Neural progenitor cell (in vitro differentiated cells): ENCODE measurements around the gene RTN4RL1. TPM values are rescaled to one million over a fixed set of nuclear protein-coding genes. Genes with fewer than 3 reads are reported as not detected.

Experiments used
- DNase-seq: peaks from one replicate; pipeline ENCODE4 v3.0.0-alpha.2; 2016; ENCODE audit warnings: low spot score
- H2AFZ ChIP-seq: fragments of 200-600 bp; sonication (generic); replicated peaks from 2 replicates; pipeline ENCODE4 v1.6.1; 2016; ENCODE audit warnings: antibody characterized with exemption
- H3F3A ChIP-seq: fragments of 200-600 bp; sonication (generic); 2 replicates; pipeline ENCODE4 v1.6.1; 2016; ENCODE audit warnings: antibody characterized with exemption, low read depth
- H3K27ac ChIP-seq: fragments of 200-600 bp; sonication (generic); 2 replicates; pipeline ENCODE4 v1.5.1; 2016; ENCODE audit warnings: mild to moderate bottlenecking
- H3K27me3 ChIP-seq: fragments of 200-600 bp; sonication (generic); 2 replicates; pipeline ENCODE4 v1.6.1; 2016; ENCODE audit warnings: mild to moderate bottlenecking, moderate library complexity
- H3K36me3 ChIP-seq: fragments of 200-600 bp; sonication (generic); 2 replicates; pipeline ENCODE4 v1.5.1; 2016
- H3K4me1 ChIP-seq: fragments of 200-600 bp; sonication (generic); 2 replicates; pipeline ENCODE4 v1.6.1; 2016; ENCODE audit warnings: mixed run types
- H3K4me2 ChIP-seq: fragments of 200-600 bp; sonication (generic); 2 replicates; pipeline ENCODE4 v1.6.1; 2016
- H3K4me3 ChIP-seq: fragments of 200-600 bp; sonication (generic); 2 replicates; pipeline ENCODE4 v1.5.1; 2016
- H3K79me2 ChIP-seq: fragments of 200-600 bp; sonication (generic); 2 replicates; pipeline ENCODE4 v1.6.1; 2016; ENCODE audit warnings: low read depth
- H3K9ac ChIP-seq: fragments of 200-600 bp; sonication (generic); 2 replicates; pipeline ENCODE4 v1.6.1; 2016
- H3K9me3 ChIP-seq: fragments of 200-600 bp; sonication (generic); 2 replicates; pipeline ENCODE4 v1.5.1; 2016; ENCODE audit warnings: low read depth
- H4K20me1 ChIP-seq: fragments of 200-600 bp; sonication (generic); 2 replicates; pipeline ENCODE4 v1.6.1; 2016; ENCODE audit warnings: low read depth
- H3K27ac Mint-ChIP-seq: 3 replicates; pipeline ENCODE4 v1.8.0; 2021; ENCODE audit warnings: mixed read lengths
- H3K27me3 Mint-ChIP-seq: 2 replicates; pipeline ENCODE4 v1.8.0; 2022; ENCODE audit warnings: low read depth, mild to moderate bottlenecking, inconsistent platforms, moderate library complexity, mixed read lengths; ENCODE audit not compliant: insufficient read depth
- H3K36me3 Mint-ChIP-seq: 3 replicates; pipeline ENCODE4 v1.8.0; 2021; ENCODE audit warnings: mixed read lengths
- H3K4me1 Mint-ChIP-seq: 3 replicates; pipeline ENCODE4 v1.8.0; 2021; ENCODE audit warnings: mixed read lengths
- H3K4me3 Mint-ChIP-seq: 3 replicates; pipeline ENCODE4 v1.8.0; 2021; ENCODE audit warnings: mild to moderate bottlenecking, moderate library complexity, mixed read lengths
- H3K9me3 Mint-ChIP-seq: 3 replicates; pipeline ENCODE4 v1.8.0; 2020; ENCODE audit warnings: mixed read lengths
- EZH2 ChIP-seq: fragments of 200-600 bp; sonication (generic); IDR thresholded peaks from 2 replicates; pipeline ENCODE4 v1.6.1; 2017; ENCODE audit warnings: antibody characterized with exemption, mild to moderate bottlenecking, moderate library complexity
- EZH2phosphoT487 ChIP-seq: fragments of 200-600 bp; sonication (generic); IDR thresholded peaks from 2 replicates; pipeline ENCODE4 v1.6.1; 2017; ENCODE audit warnings: antibody characterized with exemption
- total RNA-seq: library from RNA; depleted of rRNA; stranded (reverse); fragments of >200 nt; gene quantifications from 2 replicates; pipeline ENCODE4 v1.2.3, GENCODE V29; 2015; ENCODE audit warnings: low replicate concordance
- TF ChIP-seq, protein P1 (sequence below): fragments of 200-600 bp; sonication (generic); IDR thresholded peaks from 2 replicates; pipeline ENCODE4 v1.5.1; 2017; ENCODE audit warnings: antibody characterized with exemption, mild to moderate bottlenecking

The RTN4RL1 gene
- total RNA-seq, 1 donor from 2014 or later: 3.4 TPM

DNA sequence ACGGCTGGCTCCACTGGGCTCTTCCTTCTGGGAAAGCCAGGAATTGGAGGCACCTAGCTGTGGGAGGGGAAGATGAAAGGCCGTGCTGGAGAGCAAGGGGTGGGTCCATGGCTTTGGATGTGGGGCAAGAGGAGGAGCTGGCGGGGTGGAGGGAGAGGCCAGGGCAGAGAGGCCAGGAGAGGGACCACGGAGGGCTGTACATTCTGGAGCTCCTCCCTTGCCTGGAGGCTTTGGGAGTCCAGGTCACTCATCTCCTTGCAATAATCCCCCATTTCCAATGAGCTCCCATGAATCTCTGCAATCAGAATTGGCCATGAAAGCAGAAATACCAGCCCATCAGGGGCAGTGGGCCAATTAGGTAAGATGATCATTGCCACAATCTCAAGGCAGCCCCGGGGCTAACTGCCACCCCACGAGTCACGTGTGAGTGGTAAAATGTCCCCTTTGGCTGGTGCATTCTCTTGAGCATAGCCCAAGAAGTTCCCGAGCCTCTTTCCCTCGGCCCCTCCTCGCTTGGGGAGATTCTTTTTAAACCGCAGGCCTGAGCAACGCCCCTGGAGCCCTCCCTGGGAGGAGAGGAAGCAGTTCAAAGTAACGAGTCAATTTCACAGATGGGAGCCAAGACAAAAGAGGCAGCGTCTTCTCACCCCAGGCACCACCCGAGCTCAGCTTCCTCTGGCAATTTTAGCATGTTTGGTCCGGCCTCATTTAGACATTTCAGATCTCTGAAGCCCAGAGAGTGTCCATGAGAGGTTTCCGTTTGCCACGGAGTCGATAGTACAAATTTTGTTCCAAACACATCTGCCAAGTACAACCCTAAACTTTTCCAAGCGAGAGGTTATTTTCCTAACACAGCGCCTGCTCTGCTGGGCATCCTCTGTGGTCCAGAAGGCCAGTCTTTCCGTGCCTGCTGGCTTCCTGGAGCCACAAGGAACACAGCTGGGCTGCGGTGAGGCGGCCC, 13.4 kb downstream of the RTN4RL1 start:
- Histone ChIP-seq H3K27ac (no peak overlapping the region), H2AFZ (no peak overlapping the region), H3K4me2 (peak overlapping the region; percentile 63), H3K4me3 (peak overlapping the region; percentile 1), H3K9ac (no peak overlapping the region), H3K36me3 (no peaks in the 10 kb centered on the region), H3F3A (peaks cover 15% of the 10 kb centered on the region), H3K4me1 (peaks cover 12% of the 10 kb centered on the region), H3K27me3 (peaks cover 49% of the 10 kb centered on the region), H3K9me3 (no peaks in the 10 kb centered on the region), H3K79me2 (no peaks in the 10 kb centered on the region), H4K20me1 (peaks cover 12% of the 10 kb centered on the region)
- TF ChIP-seq, protein P1, sequence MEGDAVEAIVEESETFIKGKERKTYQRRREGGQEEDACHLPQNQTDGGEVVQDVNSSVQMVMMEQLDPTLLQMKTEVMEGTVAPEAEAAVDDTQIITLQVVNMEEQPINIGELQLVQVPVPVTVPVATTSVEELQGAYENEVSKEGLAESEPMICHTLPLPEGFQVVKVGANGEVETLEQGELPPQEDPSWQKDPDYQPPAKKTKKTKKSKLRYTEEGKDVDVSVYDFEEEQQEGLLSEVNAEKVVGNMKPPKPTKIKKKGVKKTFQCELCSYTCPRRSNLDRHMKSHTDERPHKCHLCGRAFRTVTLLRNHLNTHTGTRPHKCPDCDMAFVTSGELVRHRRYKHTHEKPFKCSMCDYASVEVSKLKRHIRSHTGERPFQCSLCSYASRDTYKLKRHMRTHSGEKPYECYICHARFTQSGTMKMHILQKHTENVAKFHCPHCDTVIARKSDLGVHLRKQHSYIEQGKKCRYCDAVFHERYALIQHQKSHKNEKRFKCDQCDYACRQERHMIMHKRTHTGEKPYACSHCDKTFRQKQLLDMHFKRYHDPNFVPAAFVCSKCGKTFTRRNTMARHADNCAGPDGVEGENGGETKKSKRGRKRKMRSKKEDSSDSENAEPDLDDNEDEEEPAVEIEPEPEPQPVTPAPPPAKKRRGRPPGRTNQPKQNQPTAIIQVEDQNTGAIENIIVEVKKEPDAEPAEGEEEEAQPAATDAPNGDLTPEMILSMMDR: no peak
- no peak for TF ChIP-seq EZH2phosphoT487
- no peak for TF ChIP-seq EZH2
- H3K36me3 Mint-ChIP-seq: no peaks in the 10 kb centered on the region
- no peaks in the 10 kb centered on the region for H3K9me3 Mint-ChIP-seq
- DNase-seq: peak; percentile 55
- peak overlapping the region; percentile 59 for H3K27ac Mint-ChIP-seq
- peak overlapping the region; percentile 71 for H3K4me3 Mint-ChIP-seq
- H3K27me3 Mint-ChIP-seq: peaks cover 16% of the 10 kb centered on the region
- H3K4me1 Mint-ChIP-seq: peaks cover 35% of the 10 kb centered on the region

DNA sequence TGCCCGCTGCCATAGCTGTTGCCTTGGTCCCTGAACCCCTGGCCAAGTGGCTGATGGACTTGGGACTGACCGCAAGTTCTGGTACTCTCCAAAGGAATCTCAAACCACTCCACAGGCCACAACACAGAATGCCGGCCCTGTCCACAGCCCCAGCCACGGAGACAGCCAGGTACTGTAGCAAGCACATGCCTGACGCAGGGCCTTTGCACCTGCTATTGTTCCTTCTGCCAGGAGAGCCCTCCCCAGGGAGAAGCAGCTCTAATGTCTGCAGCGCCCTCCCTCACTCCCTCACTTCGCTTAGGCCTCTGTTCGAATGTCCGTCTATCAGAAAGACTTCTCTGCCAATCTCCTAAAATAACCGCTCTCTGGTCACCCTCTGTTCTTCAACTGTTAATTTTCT, 15.4 kb downstream of the RTN4RL1 start:
- DNase-seq: no peak

DNA sequence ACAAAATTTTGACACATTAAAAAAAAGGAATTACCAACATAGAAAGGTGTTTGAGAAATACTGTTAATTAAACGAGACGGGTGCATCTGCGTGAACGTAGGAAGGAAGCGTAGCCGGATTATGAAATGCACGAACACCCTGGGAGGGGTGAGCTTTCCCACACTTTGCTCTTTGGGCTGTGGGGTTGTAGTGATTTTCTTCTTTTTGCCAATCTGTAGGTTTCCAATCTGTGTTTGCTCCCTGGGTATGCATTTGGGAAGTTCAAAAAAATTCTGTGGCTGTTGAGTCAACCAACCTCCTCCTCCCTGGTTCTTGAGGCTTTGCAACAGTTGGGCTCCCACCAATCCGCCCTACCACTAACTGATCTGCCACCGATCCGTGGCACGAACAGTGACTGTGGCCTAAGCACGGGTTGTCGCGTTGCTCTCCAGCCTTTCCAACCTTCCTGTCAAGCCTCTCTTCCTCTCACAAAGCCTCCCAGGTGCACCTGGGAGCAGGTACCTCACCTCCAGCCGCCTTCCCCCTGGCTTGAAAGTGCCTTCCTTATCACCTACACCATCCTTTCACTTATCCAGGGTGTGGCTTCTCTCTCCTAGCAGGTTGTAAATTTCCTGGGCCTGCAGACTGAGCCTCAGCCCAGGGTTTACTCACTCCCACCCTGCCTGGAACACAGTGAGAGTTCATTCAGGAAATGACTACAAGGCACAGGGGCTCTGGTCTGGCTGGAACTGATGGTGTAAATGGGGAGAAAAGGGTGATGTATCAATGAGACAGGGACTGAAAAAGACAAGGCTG, 16.6 kb downstream of the RTN4RL1 start:
- Mint-ChIP-seq H3K36me3 (no peaks in the 10 kb centered on the region), H3K27me3 (peaks cover 16% of the 10 kb centered on the region), H3K9me3 (no peaks in the 10 kb centered on the region), H3K4me1 (peaks cover 24% of the 10 kb centered on the region), H3K27ac (no peak overlapping the region), H3K4me3 (no peak overlapping the region)
- Histone ChIP-seq H3K36me3 (no peaks in the 10 kb centered on the region), H3K9ac (no peak overlapping the region), H4K20me1 (peaks cover 12% of the 10 kb centered on the region), H3K4me1 (peaks cover 12% of the 10 kb centered on the region), H2AFZ (no peak overlapping the region), H3K27ac (no peak overlapping the region), H3K4me3 (no peak overlapping the region), H3K4me2 (no peak overlapping the region), H3K27me3 (peaks cover 19% of the 10 kb centered on the region), H3F3A (peaks cover 15% of the 10 kb centered on the region), H3K9me3 (no peaks in the 10 kb centered on the region), H3K79me2 (no peaks in the 10 kb centered on the region)
- DNase-seq: no peak
- TF ChIP-seq EZH2 (no peak), EZH2phosphoT487 (no peak)
- TF ChIP-seq, protein P1: no peak

More for the DNA sequence above, 15.4 kb downstream of the RTN4RL1 start:
- Histone ChIP-seq H3K36me3 (no peaks in the 10 kb centered on the region), H3F3A (peaks cover 15% of the 10 kb centered on the region), H4K20me1 (peaks cover 12% of the 10 kb centered on the region), H3K4me2 (no peak overlapping the region), H2AFZ (no peak overlapping the region), H3K79me2 (no peaks in the 10 kb centered on the region), H3K9ac (no peak overlapping the region), H3K9me3 (no peaks in the 10 kb centered on the region), H3K27me3 (peaks cover 29% of the 10 kb centered on the region), H3K4me1 (peaks cover 12% of the 10 kb centered on the region), H3K27ac (no peak overlapping the region), H3K4me3 (no peak overlapping the region)
- Mint-ChIP-seq H3K27me3 (peaks cover 16% of the 10 kb centered on the region), H3K36me3 (no peaks in the 10 kb centered on the region), H3K4me1 (peaks cover 26% of the 10 kb centered on the region), H3K9me3 (no peaks in the 10 kb centered on the region), H3K27ac (no peak overlapping the region), H3K4me3 (no peak overlapping the region)
- TF ChIP-seq EZH2phosphoT487 (no peak), EZH2 (no peak)
- TF ChIP-seq, protein P1: no peak
